Lower lobe of right lung (tissue), 2 donors: Measurements from ENCODE around the gene STXBP5L. TPM values are rescaled to one million over a fixed set of nuclear protein-coding genes. Genes with fewer than 3 reads are reported as not detected.
"Not testable (repeated sequence)": the region's sequence is repeated elsewhere in the genome, so short reads cannot be mapped to it uniquely, and the experiment has no call there.

ENCODE experiments used
- ATAC-seq, 2 donors: fragments of 200-7000 bp; cut with Tn5 transposase; one replicate each; pipeline ENCODE4 v1.9.1; 2020 to 2022; ENCODE audit warnings: mild to moderate bottlenecking in 2 of 2, moderate library complexity in 2 of 2
- DNase-seq: peaks from one replicate; pipeline ENCODE4 v3.0.0-alpha.2; 2020
- H3K27ac ChIP-seq: fragments of 200-600 bp; one replicate; pipeline ENCODE4 v1.8.0; 2022
- H3K27me3 ChIP-seq: fragments of 200-600 bp; one replicate; pipeline ENCODE4 v1.8.0; 2022; ENCODE audit warnings: low read depth
- H3K36me3 ChIP-seq: fragments of 200-600 bp; one replicate; pipeline ENCODE4 v1.8.0; 2022; ENCODE audit warnings: mild to moderate bottlenecking
- H3K4me1 ChIP-seq: fragments of 200-600 bp; one replicate; pipeline ENCODE4 v1.8.0; 2022
- H3K4me3 ChIP-seq: fragments of 200-600 bp; one replicate; pipeline ENCODE4 v1.8.0; 2022; ENCODE audit warnings: mild to moderate bottlenecking
- H3K9me3 ChIP-seq: fragments of 200-600 bp; one replicate; pipeline ENCODE4 v1.8.0; 2022
- CTCF ChIP-seq: fragments of 200-600 bp; IDR thresholded peaks from one replicate; pipeline ENCODE4 v1.8.0; 2022; ENCODE audit warnings: antibody characterized with exemption, mild to moderate bottlenecking
- intact Hi-C: fragments of 100-400 bp; cut with DNase I; formaldehyde crosslinking; loops from one replicate; pipeline ENCODE4 v1.11.0; 2022
- total RNA-seq: library from RNA; stranded (reverse); fragmentation: NEBNext Ultra II Directional; extraction: Animal tissue kit (Norgen Biotek cat#: 25700); gene quantifications from one replicate; pipeline ENCODE4 v1.2.1, GENCODE V29; 2021
- donor health status: DM: no; HTN: yes; CAD: no; lungs with severe emphysema.

The STXBP5L gene
- total RNA-seq, 1 donor from 2014 or later = not detected

GRCh38 chr3:121362035-121362734, 454.2 kb downstream of the STXBP5L start:
- ATAC-seq = no peak
- intact Hi-C loops = no loop called here
- Histone ChIP-seq H3K4me1 (no peaks in the 10 kb centered on the region), H3K9me3 (no peaks in the 10 kb centered on the region), H3K27ac (no peak overlapping the region), H3K27me3 (no peaks in the 10 kb centered on the region), H3K36me3 (no peaks in the 10 kb centered on the region), H3K4me3 (no peak overlapping the region)
- TF ChIP-seq CTCF = no peak
- DNase-seq = no peak

- H3K4me1 ChIP-seq, DNase-seq, H3K4me3 ChIP-seq, H3K27me3 ChIP-seq, H3K36me3 ChIP-seq, H3K27ac ChIP-seq, intact Hi-C loops, ATAC-seq, H3K9me3 ChIP-seq: not testable (repeated sequence)
Observed at GRCh38 chr3:121388308-121388707, 480.3 kb downstream of the STXBP5L start.

- ATAC-seq, H3K36me3 ChIP-seq, intact Hi-C loops, DNase-seq, H3K27ac ChIP-seq, H3K4me3 ChIP-seq, H3K4me1 ChIP-seq, H3K27me3 ChIP-seq, H3K9me3 ChIP-seq: not testable (repeated sequence)
Observed at GRCh38 chr3:121395967-121396366, 488.0 kb downstream of the STXBP5L start.

GRCh38 chr3:121398051-121398450, 490.0 kb downstream of the STXBP5L start:
- H3K36me3 ChIP-seq, H3K4me1 ChIP-seq, intact Hi-C loops, H3K27ac ChIP-seq, H3K9me3 ChIP-seq, H3K27me3 ChIP-seq, DNase-seq, H3K4me3 ChIP-seq, ATAC-seq: not testable (repeated sequence)

- DNase-seq = no peak
- Histone ChIP-seq H3K27me3 (no peaks in the 10 kb centered on the region), H3K4me1 (no peaks in the 10 kb centered on the region), H3K27ac (no peak overlapping the region), H3K9me3 (no peaks in the 10 kb centered on the region), H3K36me3 (no peaks in the 10 kb centered on the region), H3K4me3 (no peak overlapping the region)
- intact Hi-C loops = no loop called here
- TF ChIP-seq CTCF = no peak
- ATAC-seq = no peak
Observed at GRCh38 chr3:121399820-121400219, 491.8 kb downstream of the STXBP5L start.

- Histone ChIP-seq H3K36me3 (no peaks in the 10 kb centered on the region), H3K27me3 (no peaks in the 10 kb centered on the region), H3K4me1 (no peaks in the 10 kb centered on the region), H3K9me3 (no peaks in the 10 kb centered on the region), H3K27ac (no peak overlapping the region), H3K4me3 (no peak overlapping the region)
- ATAC-seq (no peak), DNase-seq (no peak)
- no peak for TF ChIP-seq CTCF
- intact Hi-C loops = no loop called here
Observed at GRCh38 chr3:121405631-121406030, 497.6 kb downstream of the STXBP5L start.

GRCh38 chr3:121411523-121411922, 503.5 kb downstream of the STXBP5L start:
- Histone ChIP-seq H3K9me3 (no peaks in the 10 kb centered on the region), H3K27me3 (no peaks in the 10 kb centered on the region), H3K4me3 (no peak overlapping the region), H3K27ac (no peak overlapping the region), H3K4me1 (no peaks in the 10 kb centered on the region), H3K36me3 (no peaks in the 10 kb centered on the region)
- TF ChIP-seq CTCF = no peak
- ATAC-seq (no peak), DNase-seq (no peak)
- intact Hi-C loops = no loop called here
